Neuron (in vitro differentiated cells): Measurements from ENCODE around the gene TCF4.
A peak's percentile ranks its signal among the peaks of the same experiment; 100 is the strongest.

Experiments
- H2AFZ ChIP-seq: one replicate; pipeline ENCODE4 v1.6.1; 2013; ENCODE audit warnings: low read depth, mild to moderate bottlenecking, inconsistent platforms, low read length, moderate library complexity
- H3K27me3 ChIP-seq: one replicate; pipeline ENCODE4 v1.6.1; 2013; ENCODE audit warnings: low read length; ENCODE audit not compliant: insufficient read depth
- H3K36me3 ChIP-seq: one replicate; pipeline ENCODE4 v1.6.1; 2013; ENCODE audit warnings: low read length; ENCODE audit not compliant: insufficient read depth
- H3K4me1 ChIP-seq: one replicate; pipeline ENCODE4 v1.6.1; 2013; ENCODE audit warnings: low read length; ENCODE audit not compliant: insufficient read depth
- H3K4me3 ChIP-seq: 2 replicates; pipeline ENCODE4 v1.5.1; 2013; ENCODE audit warnings: mild to moderate bottlenecking, low read length, moderate library complexity
- H3K9me3 ChIP-seq: one replicate; pipeline ENCODE4 v1.6.1; 2013; ENCODE audit warnings: low read length

Gene TCF4

DNA sequence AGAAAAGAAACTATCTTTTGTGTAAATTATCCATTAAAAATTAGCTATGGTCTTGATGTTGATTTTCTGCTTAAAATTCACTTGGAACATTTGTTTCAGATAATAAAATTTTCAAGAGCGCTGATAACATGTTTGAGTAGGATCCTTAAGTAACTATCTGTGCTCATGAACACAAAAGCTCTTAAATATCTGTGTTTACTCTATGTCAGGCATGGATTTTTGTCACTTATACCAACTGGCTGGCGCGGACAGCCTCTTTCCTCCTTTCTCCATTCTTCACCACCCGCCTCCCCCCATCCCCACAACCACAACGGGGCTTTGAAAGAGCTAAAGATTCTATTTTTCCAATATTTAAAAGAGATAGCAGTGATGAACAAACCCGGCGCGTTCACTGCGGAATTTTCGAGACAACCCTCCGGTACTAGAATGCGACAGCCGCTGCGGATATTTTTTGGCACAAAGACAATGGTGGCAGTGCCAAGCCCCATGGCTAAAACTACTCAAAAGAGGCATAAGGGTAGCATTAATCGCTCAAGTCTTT, 181.5 kb downstream of the TCF4 start:
- peaks cover 22% of the 10 kb centered on the region for H3K4me1 ChIP-seq
- no peaks in the 10 kb centered on the region for H3K27me3 ChIP-seq
- no peak overlapping the region for H3K4me3 ChIP-seq
- no peak overlapping the region for H2AFZ ChIP-seq
- H3K36me3 ChIP-seq: no peaks in the 10 kb centered on the region
- no peaks in the 10 kb centered on the region for H3K9me3 ChIP-seq

- Histone ChIP-seq H3K4me1 (peaks cover 27% of the 10 kb centered on the region), H3K4me3 (no peak overlapping the region), H3K9me3 (no peaks in the 10 kb centered on the region), H3K36me3 (no peaks in the 10 kb centered on the region), H3K27me3 (no peaks in the 10 kb centered on the region), H2AFZ (no peak overlapping the region)
Observed at GRCh38 chr18:55405893-55406406, 182.0 kb downstream of the TCF4 start.

GRCh38 chr18:55405475-55405874, 182.5 kb downstream of the TCF4 start:
- H3K9me3 ChIP-seq: no peaks in the 10 kb centered on the region
- H3K36me3 ChIP-seq: no peaks in the 10 kb centered on the region
- peaks cover 31% of the 10 kb centered on the region for H3K4me1 ChIP-seq
- no peak overlapping the region for H2AFZ ChIP-seq
- no peak overlapping the region for H3K4me3 ChIP-seq
- H3K27me3 ChIP-seq: no peaks in the 10 kb centered on the region

DNA sequence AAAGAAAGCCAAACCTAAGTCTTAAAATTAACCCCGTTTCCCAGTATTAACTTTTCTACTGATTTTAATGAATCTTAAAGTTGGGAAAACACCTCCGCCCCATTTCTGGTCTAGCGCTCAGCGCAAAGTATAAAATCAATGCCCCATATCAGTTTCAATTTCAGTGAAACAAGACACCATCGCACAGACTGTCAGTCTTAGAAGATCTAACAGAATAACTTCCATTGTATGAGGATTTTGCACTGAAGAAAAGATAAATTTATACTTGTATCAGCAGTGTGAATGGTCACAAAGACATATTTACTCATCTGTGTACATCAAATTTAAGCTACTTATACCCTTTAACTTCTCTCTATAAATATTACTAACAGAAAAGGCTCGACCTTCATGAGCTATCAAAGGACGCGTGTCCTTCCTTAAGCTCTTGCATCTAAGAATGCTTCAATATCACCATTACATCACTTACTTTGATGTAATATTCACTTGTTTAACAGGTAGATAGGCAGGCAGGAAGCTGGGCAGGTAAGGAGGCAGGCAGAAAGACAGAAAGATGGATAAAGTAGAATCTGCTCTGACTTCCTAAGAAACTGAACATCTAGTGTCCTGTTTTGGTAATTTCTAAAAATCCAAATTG, 183.0 kb downstream of the TCF4 start:
- Histone ChIP-seq H3K27me3 (no peaks in the 10 kb centered on the region), H2AFZ (no peak overlapping the region), H3K36me3 (no peaks in the 10 kb centered on the region), H3K4me1 (peaks cover 31% of the 10 kb centered on the region), H3K4me3 (no peak overlapping the region), H3K9me3 (no peaks in the 10 kb centered on the region)

DNA sequence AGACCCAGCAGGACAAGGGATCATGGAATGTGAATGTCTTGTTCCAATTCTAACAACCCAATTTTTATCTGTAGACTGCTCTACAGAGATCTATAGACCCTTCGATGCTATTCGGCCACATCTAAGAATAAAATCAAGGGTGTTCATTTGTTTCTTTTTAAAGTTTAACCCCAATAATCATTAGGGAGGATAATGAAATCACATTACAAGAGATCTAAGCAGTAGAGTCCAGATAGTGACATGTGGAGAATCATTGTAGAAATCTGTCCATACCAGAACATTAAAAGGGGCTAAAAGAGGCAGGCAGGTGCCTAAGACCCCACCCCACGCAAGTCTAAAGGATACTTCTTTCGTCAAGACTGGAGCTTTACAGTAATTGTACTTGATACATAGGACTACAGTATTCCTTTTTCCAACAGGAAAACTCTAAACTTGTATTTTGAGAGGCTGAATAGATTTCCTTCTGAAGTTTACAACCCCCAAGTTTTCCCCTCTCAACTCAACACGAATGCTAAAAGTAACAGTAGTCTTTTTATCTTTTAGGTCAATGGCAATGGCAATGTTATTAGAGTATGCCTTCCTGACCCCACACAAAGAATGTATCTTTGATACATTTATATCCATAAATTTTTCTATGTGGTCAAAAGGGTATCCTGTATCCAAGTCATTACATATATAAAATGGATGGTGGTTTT, 183.7 kb downstream of the TCF4 start:
- Histone ChIP-seq H3K36me3 (no peaks in the 10 kb centered on the region), H2AFZ (no peak overlapping the region), H3K9me3 (no peaks in the 10 kb centered on the region), H3K27me3 (no peaks in the 10 kb centered on the region), H3K4me1 (peaks cover 31% of the 10 kb centered on the region), H3K4me3 (no peak overlapping the region)

GRCh38 chr18:55403421-55403949, 184.5 kb downstream of the TCF4 start:
- H2AFZ ChIP-seq: no peak overlapping the region
- H3K9me3 ChIP-seq: peaks cover 2% of the 10 kb centered on the region
- no peak overlapping the region for H3K4me3 ChIP-seq
- no peaks in the 10 kb centered on the region for H3K27me3 ChIP-seq
- H3K4me1 ChIP-seq: peaks cover 31% of the 10 kb centered on the region
- H3K36me3 ChIP-seq: no peaks in the 10 kb centered on the region

- peaks cover 31% of the 10 kb centered on the region for H3K4me1 ChIP-seq
- no peaks in the 10 kb centered on the region for H3K27me3 ChIP-seq
- no peaks in the 10 kb centered on the region for H3K36me3 ChIP-seq
- no peak overlapping the region for H2AFZ ChIP-seq
- H3K4me3 ChIP-seq: peak overlapping the region; percentile 46
- H3K9me3 ChIP-seq: peaks cover 2% of the 10 kb centered on the region
Observed at GRCh38 chr18:55402731-55403405, 185.1 kb downstream of the TCF4 start.

GRCh38 chr18:55401638-55402191, 186.3 kb downstream of the TCF4 start:
- Histone ChIP-seq H3K27me3 (no peaks in the 10 kb centered on the region), H3K36me3 (no peaks in the 10 kb centered on the region), H2AFZ (no peak overlapping the region), H3K9me3 (peaks cover 2% of the 10 kb centered on the region), H3K4me1 (peaks cover 31% of the 10 kb centered on the region), H3K4me3 (peak overlapping the region; percentile 46)

DNA sequence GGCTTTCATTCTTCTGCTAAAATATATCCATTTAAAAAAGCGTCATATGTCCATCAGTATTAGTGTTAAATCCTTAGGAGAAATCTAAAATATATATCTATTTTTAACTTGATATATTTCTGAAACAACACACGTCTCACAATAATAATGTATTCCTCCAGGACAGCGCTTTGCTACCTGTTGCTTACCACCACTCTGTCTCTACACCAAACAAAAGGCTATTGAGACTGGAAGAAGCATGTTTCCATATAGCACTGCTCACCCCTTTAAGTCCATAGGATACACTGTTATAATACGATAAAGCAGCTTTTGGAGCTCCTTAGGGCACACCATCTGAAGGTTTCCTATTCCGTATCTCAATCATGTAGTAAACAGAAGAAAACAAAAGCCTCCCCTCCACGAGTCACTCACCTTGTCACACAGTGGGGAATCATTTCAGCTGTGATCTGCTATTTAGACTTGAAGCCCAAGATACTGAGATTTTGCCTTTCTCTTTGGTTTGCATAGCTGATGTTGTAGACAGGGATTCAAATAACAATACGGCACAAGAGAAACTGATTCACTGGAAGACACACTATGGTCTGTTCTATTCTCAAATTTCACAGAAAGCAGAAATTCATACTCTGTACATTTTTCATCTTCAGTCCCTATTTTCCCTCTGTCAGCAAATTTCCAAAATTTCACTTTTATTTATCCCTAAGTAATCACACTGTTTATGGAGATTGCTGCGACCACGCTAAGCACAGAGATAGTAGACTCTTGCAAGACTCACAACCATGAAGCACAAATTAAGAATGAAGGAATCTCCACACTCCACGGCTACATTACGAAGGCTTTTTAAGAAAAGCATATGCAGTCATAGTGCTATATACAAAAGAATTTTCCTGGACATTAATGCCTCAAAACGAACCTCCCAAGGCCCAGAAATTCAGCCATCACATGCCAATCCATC, 187.1 kb downstream of the TCF4 start:
- Histone ChIP-seq H3K36me3 (no peaks in the 10 kb centered on the region), H3K27me3 (no peaks in the 10 kb centered on the region), H2AFZ (no peak overlapping the region), H3K4me3 (peak overlapping the region; percentile 46), H3K9me3 (peaks cover 2% of the 10 kb centered on the region), H3K4me1 (peaks cover 31% of the 10 kb centered on the region)

DNA sequence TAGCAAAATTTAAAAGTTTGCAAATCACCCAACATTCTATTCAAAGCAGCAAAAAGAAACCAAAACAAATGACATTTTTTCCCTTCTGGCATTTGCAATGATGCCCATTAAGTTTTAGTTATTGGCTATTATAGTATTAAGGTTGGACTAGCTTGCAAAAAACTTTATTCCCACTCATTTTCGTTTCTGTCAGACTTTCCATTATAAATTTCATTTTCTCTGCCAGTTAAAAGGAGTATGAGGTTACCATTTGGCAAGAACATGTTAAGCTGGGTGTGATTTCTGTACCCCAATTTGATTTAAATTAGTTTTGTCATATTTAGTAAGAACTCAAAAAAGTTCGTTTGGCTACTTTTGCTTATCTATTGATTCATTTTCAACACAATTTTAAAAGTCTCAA, 187.9 kb downstream of the TCF4 start:
- no peak overlapping the region for H2AFZ ChIP-seq
- peaks cover 28% of the 10 kb centered on the region for H3K4me1 ChIP-seq
- no peaks in the 10 kb centered on the region for H3K27me3 ChIP-seq
- H3K9me3 ChIP-seq: peaks cover 2% of the 10 kb centered on the region
- no peak overlapping the region for H3K4me3 ChIP-seq
- no peaks in the 10 kb centered on the region for H3K36me3 ChIP-seq

DNA sequence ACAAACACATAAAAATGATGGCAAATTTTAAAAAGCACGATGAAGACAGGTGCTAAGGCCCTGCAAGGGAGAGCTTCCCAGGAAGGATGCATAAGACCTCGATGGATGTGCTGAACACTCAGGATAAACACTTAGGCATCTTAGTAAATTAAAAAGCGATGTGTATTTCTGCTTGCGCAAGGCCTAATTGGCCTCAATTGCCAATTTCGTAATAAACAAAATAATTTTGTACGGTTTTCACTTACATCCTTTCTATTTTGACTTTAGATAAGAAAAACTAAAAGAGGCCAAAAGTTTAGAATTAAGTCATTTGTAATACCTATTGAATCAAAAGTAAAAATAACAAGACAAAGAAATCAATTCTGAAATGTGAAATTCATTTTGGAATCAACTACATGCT, 189.1 kb downstream of the TCF4 start:
- Histone ChIP-seq H3K4me1 (peaks cover 28% of the 10 kb centered on the region), H3K27me3 (no peaks in the 10 kb centered on the region), H3K4me3 (no peak overlapping the region)

GRCh38 chr18:55396979-55397378, 191.0 kb downstream of the TCF4 start:
- Histone ChIP-seq H3K36me3 (no peaks in the 10 kb centered on the region), H2AFZ (no peak overlapping the region), H3K27me3 (no peaks in the 10 kb centered on the region), H3K4me3 (no peak overlapping the region), H3K9me3 (peaks cover 2% of the 10 kb centered on the region), H3K4me1 (peaks cover 14% of the 10 kb centered on the region)

More for the DNA sequence above, 189.1 kb downstream of the TCF4 start:
- peaks cover 2% of the 10 kb centered on the region for H3K9me3 ChIP-seq
- H3K36me3 ChIP-seq: no peaks in the 10 kb centered on the region
- no peak overlapping the region for H2AFZ ChIP-seq
